Measurements from ENCODE around the gene SMAD2. TPM values are rescaled to one million over a fixed set of nuclear protein-coding genes. Genes with fewer than 3 reads are reported as not detected.
A peak's percentile ranks its signal among the peaks of the same experiment; 100 is the strongest.
"Not testable (repeated sequence)": the region's sequence is repeated elsewhere in the genome, so short reads cannot be mapped to it uniquely, and the experiment has no call there.

Gene SMAD2
- 130 TPM for total RNA-seq
- long read RNA-seq, full-length matches to known transcripts: 29 of 55 reads
- long read RNA-seq, partial matches to known transcripts: 11 of 55 reads
- long read RNA-seq, other reads (novel, unspliced or antisense): 15 of 55 reads

DNA sequence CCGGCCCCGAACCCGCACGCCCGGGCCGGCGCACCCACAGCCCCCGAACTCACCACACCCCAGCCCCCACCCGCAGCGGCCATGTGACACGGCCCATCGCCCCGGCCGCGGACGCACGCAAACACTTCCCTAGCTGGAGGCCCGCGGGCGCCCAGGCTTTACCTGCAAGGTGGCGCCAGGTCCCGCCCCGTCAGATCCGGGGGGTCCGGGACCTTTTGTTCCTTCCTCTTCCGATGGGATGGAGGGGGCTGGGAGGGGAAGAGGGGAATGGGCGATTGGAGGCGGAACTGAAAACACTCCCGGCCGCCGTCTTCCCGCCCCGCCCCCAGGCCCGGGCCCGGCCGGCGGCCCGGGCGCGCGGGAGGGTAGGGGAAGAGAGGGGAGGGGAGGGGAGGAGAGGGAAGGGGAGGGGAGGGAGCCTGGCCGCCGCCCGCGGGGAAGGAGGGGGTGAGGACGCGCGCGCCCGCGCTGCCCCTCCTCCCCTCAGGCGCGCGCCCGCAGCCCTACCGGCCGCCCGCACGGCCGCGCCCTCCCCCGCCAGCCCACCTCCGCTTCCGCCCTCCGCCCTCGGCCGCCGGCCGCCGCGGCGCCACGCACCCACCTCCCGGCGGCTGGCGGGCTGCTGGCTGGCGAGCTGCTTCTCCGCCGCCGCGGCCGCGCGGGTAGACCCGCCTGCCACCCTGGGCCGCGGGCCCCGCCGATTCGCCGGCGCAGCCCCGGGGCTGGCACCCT lies at the start of gene SMAD2:
Gene SMAD2 (minus strand): TSS at position 461 of the 732 bp plus-strand sequence. CDS start 33,903 bp downstream, outside the sequence.
- peak; percentile 95 for DNase-seq (ENCODE audit: low spot score)

DNA sequence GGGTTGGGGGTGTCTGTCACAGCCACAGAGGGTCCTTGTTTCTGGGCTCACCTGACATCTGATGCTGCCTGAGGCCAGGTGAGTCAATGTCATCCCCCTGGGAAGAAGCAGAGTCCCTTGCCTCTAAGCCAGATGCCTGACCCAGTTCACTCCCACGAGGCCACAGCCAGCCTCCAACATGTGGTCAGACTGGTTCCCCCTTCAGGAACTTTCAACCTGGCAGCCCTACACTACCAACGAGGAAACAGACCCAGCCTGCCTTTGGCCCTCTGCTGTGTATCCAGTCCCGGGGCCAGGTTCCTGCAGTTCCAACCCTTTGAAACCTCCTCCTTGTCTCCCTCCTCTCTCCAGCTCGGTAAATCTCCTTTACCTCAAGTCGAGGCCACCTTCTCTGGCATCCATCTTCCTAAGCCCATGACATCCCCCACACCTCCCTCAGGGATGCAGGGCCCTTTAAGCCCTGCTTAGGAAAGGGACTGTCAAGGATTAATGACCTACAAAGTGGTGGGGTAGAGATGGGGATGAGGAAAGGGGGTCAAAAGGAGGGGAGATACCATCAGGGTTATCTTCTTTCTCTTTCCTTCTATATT lies 49.2 kb upstream of the SMAD2 start:
- no peak for DNase-seq (ENCODE audit: low spot score)

DNA sequence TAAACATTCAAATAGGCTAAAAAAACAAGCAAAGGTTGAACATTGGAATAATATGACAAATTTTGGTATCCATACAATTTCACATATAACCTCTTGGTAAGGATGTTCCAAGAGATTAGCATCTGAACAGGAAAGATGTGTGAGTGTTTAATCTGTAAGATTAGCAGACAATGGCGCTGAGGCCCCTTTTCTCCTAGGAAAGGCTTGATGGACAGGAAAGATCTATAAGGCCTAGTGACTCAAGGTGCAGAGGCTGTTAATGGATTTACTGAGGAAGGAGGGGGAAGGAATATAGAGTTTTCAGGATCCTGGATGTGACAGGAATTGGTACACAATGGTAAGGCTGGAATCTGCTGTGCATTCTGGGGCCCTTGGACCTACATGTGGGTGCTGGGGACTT lies 48.1 kb upstream of the SMAD2 start:
- no peak for DNase-seq (ENCODE audit: low spot score)

DNA sequence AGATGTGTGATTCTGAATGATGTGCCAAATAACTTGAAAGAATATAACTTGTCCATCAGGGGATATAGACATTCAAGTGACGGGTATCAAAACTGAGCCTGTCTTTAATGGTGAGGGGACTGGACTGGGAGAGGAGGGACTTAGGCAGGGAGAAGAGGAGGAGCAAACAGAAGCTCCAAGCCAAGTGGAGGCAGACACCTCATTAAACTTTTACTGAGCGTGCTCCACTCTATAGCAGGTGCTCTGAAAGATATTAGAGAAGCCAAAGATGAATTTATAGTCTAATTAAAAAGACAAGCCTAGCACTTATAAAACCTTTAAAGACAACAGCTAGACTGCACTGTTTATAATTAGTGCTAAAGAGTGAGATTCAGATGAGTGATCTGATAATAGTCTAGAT lies 47.7 kb upstream of the SMAD2 start:
- no peak for DNase-seq (ENCODE audit: low spot score)

DNA sequence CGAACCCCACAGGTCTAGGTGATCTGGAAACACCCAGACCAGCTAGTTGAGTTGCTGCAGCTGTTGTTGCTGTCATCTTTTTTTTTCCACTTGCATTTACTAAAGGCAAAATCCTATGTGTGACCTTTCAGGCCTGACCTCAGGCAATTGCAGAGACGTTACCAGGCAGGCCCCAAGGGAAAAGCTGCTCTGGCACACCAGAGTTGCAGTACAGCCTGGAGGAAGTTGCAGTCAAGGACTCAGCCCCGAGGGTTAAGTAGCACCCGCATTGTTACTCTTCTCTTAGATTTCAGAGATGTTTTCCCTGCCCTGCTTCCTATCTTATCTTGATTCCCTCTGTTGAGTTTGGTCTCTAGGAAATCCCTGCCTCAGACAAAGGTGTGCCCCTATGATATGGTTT lies 45.2 kb upstream of the SMAD2 start:
- DNase-seq (ENCODE audit: low spot score): no peak

DNA sequence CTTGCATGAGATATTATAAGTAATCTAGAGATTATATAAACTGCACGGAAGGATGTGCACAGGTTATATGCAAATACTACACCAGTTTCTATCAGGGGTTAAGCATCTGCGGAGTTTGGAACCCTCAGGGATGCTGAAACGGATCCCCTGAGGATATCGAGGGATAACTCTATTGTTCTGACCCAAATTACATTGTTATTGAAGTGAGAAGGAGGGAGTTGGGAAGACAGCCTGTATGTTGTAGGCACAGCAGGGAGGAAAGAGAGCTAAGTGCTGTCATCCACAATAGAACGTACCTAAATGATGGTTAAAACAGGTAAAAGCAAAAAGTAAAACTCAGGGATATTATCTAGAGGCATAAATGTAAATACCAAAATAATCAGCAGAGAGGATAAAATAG lies 44.6 kb upstream of the SMAD2 start:
- DNase-seq (ENCODE audit: low spot score): no peak

DNA sequence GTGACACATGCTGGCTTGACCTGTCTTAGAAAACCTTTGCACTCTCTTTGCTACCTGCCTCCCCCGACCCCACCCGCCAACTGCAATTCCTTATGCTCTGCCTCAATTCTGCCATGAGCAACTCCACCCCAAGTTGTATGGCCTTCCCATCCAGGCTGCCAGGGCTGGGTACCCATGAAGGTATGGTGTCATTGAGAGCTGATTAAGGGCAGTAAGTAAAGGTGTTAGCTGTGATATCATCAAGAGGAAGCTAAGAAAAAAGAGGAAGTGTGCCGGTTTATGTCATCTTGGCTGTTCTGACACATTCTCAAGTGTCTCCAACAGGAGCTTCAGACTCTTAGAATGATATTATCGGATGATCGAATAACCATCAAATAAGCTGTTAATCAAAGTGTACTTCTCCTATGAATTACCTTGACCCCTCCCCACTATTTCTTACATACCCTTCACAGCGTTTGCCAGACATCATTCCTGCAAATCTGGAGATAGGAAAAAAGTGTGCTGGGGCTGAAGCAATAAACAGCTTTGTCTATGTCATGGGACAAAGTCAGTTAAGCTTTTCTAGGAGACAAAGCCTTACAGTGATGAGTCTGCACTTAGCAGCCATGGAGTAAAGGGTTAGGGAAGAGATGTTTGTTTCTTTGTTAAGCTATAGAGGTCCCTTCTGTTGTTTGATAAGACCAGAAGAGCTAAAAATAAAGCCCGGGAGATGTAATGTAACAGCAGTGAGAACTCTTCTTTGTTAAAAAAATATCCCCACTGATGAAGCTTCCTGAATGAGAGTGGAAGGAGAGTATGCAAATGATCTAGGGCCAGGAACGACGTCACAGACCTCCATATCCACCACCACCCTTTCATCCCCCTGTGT lies 40.4 kb upstream of the SMAD2 start:
- DNase-seq (ENCODE audit: low spot score): no peak

DNA sequence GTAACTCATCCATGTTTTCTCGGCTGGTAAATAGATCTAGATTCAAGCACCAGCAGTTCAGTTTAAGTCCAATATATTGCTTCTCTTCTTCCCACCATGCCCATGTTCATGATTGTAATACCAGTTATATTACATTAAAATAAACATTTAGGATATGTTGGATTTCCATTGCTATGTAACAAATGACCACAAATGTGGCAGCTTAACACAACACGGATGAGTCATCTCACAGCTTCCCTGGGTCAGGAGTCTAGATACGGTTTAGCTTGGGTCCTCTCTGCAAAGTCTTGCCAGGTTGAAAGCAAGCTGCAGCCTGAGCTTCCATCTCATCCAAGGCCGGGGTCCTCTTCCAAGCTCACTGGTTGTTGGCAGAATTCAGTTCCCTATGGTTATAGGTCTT lies 39.4 kb upstream of the SMAD2 start:
- no peak for DNase-seq (ENCODE audit: low spot score)

DNA sequence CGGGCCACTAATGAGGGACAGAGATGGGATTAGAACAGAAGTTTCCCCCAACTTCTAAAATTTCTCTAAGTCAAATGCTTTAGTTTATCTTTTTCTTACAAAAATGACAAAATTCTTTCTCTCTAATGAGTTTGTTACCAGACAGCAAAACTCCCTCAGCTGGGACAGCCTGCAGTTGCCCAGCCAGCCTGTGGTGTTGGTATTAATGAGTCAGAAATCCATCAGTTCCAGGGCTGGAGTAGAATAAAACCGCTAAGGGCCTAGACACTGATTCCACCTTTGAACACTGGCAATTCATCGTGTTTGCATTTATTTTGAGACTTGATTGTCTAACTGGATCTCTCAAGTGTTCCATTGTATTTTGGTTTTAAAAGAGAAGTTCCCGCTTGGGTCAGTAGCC lies 38.3 kb upstream of the SMAD2 start:
- no peak for DNase-seq (ENCODE audit: low spot score)

DNA sequence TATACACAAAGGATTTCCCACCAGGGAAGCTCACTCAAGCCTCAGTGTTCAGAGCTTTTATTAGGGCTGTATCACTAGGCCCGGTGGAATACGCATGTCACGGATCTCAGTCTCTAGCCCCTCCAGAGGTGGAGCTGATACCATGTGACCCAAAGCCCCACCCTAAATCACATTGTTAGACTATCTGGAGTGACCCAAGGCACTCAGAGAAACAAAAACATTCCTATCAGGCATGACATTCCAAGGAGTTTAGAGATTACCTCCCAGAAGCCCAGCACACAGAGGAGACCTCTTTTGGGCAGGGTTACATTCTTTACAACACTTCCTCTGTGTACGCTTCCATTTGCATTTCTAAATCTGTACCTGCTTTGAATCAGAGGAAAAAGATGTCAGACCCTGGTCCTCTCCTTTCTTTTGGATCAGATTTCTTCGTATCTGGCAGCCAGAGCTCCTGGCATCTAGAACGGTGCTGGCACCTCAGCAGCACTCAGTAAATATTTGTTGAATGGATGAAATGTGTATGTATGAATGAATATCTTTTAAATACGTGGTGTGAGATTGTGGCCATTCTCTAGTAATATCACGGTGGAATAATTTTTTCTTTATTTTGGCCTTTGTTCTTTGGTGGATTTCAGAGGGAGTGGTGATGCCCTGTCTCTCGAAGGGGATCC lies 37.7 kb upstream of the SMAD2 start:
- no peak for DNase-seq (ENCODE audit: low spot score)

DNA sequence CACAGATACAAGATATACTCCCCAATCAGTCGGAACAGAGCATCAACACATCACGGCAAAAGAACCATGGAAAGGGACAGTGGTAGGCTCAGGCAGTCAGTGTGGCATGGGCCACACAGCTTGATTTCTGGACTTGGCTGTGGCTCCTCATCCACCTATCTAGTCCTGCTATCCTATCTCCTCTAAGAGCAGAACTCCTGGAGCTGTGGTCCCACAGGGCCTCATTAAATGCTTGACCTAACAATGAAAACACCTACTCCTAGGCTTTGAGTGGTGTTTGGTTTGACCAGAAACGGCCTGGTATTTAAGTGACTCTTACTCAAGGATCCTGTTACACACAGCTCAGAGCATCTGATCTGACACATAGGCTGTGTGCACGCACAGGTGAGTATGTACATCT lies 33.6 kb upstream of the SMAD2 start:
- DNase-seq (ENCODE audit: low spot score): no peak

DNA sequence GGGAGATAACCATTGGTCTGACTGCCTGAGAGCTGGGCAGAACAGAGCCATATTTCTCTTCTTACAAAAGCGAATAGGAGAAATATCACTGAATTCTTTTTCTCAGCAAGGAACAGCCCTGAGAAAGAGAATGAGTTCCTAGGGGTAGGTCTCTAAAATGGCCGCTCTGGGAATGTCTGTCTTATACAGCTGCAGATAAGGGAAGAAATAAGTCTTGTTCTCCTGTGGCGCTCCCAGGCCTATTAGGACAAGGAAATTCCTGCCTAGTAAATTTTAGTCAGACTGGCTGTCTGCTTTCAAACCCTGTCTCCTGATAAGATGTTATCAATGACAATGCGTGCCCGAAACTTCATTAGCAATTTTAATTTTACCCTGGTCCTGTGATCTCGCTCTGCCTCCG lies 30.5 kb upstream of the SMAD2 start:
- not testable (repeated sequence) for DNase-seq (ENCODE audit: low spot score)

DNA sequence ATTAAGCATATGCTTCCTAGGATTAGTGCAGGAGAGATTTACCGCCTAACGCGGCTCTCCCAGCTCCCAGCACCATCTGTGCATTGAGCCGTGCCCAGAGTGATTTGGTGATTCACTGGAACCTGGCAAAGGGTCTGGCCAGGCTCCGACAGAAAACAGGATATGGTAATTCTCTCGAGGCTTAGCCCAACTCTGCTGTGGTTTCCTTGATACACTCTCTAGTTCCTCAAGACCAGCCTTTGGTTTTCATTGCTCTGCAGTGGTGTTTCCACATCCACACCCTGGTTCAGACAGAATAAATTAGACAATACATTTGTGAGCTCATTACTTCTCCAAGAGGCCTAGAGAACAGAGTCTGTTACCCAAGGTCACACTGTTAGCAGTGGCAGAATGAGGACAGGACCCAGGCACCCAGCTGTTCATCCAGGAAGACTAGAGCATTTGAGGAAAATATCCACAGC lies 23.0 kb upstream of the SMAD2 start:
- DNase-seq (ENCODE audit: low spot score): no peak

DNA sequence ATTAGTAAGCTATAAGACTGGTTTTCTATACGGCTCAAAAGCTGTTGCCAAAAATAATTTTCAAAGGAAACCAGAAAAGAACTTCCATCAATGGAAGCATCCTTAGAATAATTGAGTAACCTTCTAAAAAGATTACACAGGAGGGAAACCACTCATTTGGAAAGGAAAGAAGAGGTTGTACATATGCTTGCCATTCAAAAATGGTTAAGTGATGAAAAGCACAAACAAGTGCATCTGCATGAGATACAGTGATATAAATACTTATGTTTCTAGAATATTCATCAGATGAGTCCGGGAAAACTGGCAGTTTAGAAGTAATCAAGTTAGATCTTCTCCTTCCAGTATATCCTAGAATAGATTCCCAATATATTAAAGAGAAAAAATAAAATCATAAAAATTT lies 20.1 kb upstream of the SMAD2 start:
- DNase-seq (ENCODE audit: low spot score): no peak

DNA sequence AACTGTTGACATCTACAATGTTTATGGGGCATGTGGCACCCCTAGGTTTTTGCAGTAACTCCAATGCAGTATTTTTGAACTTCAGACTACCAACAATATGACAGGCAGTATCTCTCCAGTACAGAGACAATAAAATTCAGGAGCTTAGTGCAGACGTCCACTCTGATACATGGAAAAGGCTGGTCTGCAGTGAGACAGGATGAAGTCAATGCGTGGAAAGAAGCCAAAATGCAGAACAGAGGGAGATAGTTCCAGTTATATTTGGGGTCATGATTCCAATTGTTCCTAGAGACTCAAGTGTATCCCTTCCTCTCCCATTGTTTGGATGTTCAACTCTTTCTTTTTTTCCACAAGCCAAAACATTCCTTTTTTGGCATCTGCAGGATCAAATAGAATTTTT lies 18.7 kb upstream of the SMAD2 start:
- no peak for DNase-seq (ENCODE audit: low spot score)

DNA sequence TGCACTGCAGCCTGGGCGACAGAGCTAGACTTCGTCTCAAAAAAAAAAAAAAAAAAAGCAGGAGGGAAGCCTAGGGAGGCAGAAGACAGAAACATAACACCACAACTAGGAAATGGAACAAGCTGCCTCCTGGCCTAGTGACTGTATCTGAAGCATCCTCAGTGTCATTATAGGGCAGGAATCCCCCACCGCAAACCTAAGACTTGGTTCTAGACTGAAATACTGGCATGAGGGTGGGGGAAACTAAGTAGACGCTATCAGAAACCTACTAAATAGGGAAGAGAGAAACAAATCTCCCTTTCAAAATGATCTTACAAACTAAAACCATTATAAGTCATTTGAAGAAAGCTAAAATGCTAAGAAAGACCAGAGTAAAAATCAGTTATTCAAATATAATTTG lies 16.4 kb upstream of the SMAD2 start:
- DNase-seq (ENCODE audit: low spot score): no peak

DNA sequence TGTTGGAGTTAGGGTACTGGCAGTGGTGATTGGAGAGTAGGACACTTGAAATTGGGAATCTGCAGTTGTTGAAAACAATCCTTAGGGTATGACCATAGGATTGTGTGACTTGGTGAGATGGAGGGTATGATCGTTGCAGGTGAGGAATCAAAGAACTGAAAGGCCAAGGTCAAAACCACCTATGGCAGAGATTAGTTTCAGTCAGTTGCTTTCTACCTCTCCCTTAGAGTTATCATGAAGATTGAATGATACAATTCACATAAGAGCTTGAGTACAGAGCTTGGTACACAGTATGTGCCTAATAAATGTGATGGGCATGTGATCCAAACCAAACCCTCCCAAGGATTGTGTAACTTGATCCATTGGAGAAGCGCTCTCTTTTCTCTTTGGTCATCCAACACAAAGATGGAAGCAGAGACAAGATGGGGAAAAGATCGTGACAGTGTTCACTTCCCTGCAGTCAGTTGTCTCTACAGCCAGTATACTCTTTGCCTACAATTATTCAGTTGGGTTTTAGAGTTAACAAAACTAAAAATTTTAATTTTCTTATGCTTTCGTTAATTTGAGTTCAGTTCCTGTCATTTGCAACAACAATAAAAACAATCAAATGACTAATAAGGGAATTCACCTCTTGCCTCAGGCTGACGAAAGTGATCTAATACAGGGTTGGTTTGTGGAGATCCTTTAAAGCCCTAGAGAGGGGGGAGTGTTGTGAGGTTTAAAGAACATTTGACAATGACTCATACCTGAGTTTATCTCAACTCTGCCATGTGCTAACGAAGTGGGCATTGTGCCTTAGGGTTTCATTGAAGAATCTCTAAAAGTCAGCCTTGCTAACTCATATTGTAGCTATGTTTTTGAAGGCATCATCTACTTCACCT lies 14.8 kb upstream of the SMAD2 start:
- DNase-seq (ENCODE audit: low spot score): no peak

DNA sequence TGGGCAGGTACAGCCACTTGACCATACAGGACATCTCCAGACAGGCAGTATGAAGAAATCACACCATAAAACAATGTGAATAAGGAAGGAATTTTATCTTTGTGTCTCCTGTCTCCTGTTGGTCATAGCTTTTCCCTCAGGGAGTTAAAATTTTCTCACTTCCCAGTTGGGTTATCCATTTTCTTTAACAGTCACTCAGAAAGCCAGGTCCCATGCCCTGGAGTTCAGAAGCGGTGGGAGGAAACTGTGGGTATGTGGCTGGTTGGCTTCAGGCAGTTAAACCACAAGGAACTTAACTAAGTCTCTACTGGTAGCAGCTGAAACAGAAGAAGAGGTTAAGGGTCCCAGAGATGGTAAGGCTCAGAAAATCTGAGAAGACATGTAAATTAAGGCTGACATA lies 6.5 kb upstream of the SMAD2 start:
- no peak for DNase-seq (ENCODE audit: low spot score)

DNA sequence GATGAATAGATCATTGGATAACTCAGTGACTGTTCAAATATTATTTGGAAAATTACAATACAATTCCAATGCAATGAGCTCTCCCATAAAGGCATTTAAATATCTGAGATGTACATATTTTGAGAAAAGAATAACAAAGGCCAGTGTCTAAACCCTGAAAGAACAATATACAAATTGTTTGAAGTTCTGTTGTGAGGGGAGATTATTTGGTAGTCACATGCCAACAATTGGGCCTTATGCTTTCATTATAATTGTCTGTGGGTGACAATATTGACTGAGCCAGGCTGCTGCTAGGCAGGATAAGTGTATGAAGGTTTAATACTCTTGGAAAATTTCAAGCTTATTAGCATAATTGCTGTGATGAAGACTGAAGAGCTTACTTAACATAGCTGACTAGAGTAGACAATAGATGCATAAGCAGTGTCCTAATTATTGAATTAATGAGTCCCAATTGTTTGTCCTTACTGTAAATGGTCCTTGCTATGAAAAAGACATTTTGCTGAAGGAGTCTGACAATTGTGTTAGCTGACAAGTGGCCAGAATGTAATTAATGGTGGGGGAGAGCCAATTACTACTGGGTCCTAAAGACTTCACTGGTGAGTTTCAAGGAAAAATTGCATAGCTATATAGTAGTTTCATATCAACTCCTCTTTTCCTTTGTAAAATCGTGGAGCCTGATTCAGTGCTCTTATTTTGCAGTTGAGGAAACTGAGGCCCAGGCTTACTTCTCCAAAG lies 5.0 kb upstream of the SMAD2 start:
- no peak for DNase-seq (ENCODE audit: low spot score)

DNA sequence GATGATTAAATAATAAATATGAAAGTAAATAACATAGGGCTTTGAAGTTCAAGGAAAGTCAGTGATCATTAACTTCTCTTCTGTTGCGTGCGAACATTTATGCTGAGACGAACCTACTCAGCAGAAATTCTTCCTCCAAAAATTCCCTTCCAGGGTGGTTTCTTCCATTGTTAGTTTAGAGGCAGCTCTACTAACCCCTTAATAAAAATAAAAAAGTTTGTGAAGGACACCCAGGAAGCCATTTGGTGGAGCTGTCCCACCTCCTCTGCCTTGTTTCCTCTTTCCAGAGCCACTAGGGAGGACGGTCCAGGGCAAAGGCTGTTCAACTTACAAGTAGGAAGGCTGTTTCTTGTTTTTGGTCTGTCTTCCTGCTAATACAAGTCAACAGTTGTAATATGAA lies 2.1 kb upstream of the SMAD2 start:
- DNase-seq (ENCODE audit: low spot score): no peak

Data from mesenteric fat pad (tissue), 1 donor.